ENCODE results near the gene RPP25L.

GRCh38 chr9:34576597-34577399 lies 35.1 kb downstream of the RPP25L start:
- TF ChIP-seq CTCF (IDR thresholded peaks at IDR 0.05; ENCODE audit: low read length), result no peak
- TF ChIP-seq EZH2 (optimal IDR thresholded peaks at IDR 0.05; ENCODE audit: low read depth, low read length), result no peak

Data from MM.1S (cell line).